ENCODE results near the gene GOSR1.

- TF ChIP-seq CTCF (IDR thresholded peaks at IDR 0.05) (no peak), POLR2A (IDR thresholded peaks at IDR 0.05) (no peak)
Measured at GRCh38 chr17:30570191-30570590, 93.0 kb downstream of the GOSR1 start.

Data from right lobe of liver (tissue), 4 donors.